DMS114 treated with DMSO at 0.1 percent for 48 hours (cell line): ENCODE results near the gene CASP3.

Experiments used
- DNase-seq: peaks from one replicate; lab custom pipeline; 2025; ENCODE audit not compliant: unreplicated experiment; lab: John Stamatoyannopoulos, UW

CASP3 gene

DNA sequence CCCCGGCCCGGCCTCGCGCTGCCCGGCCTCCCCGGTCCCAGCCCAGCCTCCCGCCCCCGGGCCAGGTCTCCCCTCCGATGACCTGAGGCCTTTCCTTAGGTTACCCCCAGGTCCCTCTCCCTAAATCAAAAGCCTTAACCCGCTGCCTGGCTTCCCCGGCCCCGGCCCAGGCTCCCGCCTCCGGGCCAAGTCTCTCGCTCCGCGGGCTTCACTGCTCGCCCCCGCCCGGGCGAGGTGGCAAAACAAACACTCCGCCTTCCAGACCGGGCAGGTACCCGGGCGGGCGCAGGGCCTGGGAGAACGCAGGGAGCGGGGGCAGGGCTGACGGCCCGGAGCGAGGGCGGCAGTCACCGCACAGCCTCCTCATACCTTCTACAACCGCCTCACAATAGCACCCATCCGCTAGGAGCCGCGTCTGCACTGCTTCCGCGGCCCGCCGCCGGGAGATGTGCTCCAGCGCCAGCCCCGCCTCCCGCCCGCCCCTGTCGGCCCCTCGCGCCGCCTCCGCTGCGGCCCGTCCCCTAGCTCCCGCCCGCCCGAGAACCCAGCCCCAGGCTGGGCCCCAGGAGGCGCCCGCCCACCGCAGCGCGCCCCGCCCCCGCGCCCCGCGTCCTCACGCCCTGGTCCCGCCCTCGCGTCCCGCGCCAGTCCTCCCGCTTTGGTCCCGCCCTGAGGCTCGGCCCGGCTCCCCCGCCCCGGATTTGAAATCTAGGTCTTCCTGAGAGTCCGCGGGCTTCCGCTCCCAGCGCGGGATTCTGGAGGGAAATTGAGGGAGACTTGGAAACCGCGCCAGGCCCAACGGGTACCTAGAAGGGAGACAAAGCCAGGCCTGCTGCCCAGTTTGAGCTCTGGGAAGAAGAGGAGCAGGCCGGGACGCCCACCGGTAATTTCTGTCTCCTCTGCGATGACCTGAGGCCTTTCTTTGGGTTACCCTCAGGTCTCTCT, at the start of gene CASP3, which contains the start of gene PRIMPOL:
TSS of gene CASP3 (minus strand) at position 422 of the 945 bp plus-strand sequence. CDS start 10,994 bp downstream, outside the sequence.
TSS of gene PRIMPOL (plus strand) at position 713 of the 945 bp plus-strand sequence. CDS start 7,403 bp downstream, outside the sequence.
- peak; percentile 83 for DNase-seq

DNA sequence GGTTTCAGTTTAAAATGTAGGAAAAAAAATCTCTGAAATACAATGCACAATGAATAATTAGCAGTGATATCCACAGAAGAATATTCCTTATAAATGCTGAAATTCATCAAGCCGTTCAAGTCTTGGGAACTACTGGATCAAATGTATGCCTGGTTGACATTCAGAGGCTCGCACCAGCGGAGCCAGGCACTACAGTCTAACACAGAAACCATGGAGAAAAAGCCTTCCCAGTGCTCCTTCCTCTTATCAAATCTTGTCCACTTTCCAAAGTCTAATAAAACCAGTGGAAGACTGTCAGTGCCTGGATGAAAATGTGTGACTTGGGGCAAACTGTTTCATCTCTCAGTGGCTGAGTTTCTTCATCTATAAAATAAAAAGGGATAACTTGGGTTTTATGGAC, 48.7 kb upstream of the CASP3 start:
- DNase-seq = no peak

DNA sequence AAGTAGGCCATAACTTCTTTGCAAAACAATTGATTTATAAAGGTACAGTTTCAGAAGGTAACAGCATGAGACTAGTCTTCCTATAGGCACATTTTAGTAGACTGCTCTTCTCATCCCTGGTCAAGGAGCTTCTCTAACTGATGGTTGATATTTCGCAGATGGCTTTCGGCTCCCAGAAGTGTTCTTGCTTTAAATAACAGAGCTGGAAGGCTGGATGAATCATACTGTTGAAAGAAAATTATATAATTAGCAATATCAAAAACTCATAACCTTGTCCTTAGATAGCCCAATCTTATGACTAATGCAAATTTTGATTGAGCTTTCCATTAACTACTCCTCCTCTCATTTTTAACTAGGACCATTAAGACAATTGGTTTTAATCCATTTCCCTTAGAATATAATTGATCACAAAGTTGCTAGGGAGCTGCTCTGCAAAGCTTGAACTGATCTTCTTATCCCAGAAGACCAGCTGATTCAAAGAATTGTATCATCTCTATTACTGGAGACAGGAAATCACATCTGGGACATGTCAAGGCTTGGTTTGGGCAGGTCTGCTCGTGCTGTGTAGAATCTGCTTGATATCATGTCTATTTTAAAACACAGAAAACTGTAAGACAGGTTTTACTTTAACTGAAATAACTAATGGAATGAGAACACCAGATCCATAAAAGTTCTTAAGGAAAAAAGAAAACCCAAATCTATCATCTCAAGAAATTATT, 46.1 kb upstream of the CASP3 start:
- DNase-seq = no peak

DNA sequence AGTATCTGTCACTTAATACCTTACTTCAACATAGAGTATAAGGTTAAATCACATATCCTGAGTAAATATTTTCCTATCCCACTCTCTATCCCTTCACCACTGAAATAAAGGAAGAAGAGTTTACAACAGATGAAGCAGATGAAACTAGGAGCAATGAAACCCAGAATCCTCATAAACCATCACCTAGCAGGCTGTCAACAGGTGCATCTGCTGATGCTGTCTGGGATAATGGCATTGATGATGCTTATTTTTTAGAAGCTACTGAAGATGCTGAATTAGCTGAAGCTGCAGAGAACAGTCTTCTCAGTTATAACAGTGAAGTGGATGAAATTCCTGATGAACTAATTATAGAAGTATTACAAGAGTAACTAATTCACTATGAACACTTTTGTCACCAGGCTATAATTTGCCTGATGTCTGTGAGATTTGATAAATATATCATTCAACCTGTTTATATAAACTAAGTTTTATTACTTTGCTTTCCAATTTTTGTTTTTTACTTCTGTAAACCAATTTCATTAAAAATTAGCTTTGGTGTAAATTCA, 45.2 kb upstream of the CASP3 start:
- DNase-seq = no peak

DNA sequence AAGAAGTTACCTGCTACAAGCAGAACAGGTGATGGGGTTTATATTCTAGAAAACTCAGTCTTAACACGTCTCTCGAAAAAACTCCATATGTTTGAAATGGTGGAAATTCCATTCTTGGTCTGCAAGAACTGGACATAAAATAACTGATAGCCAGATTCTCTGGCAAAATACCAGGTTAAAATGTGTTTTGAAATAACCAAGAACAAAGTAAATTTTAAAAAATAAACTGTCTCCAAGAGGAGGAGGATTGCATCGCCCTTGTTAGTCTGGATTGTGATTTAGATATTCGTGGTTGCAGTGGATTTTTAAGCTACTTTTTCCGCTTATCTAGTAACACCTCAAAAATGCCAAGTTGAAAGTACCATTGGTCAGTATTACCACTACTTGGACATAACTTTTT, 43.8 kb upstream of the CASP3 start:
- no peak for DNase-seq

DNA sequence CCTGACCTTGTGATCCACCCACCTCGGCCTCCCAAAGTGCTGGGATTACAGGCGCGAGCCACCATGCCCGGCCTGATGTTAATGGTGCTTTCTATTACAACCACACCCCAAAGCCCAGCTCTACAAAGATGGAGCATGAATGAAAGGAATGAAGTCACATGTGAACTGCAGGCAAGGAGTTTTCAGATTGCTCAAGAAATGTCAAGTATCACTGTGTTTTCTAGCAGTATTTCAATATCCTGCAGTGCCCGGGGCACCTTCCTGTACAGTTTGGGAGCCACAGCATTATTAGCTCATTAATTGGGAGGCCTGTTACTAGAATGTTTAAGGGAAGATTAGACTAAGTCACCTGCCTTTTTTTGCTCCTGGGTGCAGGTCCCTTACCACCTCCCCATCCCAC, 40.4 kb upstream of the CASP3 start:
- no peak for DNase-seq

DNA sequence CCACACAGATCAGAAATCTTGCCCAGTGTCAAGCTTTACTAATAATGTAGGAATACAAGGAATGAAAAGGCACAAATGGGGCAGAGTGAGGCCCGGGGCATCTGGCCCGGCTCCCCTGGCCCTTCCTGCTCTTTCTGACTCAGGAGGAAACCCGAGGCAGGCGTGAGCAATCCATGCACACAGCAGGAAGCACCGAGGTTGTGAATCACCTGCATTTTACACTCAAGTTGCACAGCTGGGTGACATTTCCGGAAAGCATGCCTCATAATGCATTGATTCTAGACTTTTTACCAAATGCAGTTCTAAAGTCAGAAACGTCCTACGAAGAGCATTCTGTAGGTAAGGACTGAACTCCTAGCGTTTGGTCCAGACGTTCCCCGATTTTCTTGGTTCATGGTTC, 39.2 kb upstream of the CASP3 start:
- DNase-seq = no peak

DNA sequence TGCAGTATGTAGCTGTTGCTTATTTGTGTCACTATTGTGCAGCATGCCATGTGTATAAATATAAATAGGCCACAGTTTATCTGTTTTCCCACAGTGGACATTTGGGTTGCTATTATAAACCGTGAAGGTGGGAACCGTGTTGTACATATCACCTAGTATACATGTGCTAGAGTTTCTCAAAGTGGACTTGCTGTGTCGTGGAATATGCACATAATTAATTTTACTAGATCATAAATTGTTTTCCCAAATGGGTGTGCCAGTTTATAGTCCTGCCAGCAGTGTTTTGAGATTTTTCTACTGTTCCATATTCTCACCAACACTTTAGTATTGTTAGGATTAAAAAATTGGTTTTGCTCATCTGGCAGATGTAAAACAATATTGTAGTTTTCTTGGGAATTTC, 38.8 kb upstream of the CASP3 start:
- no peak for DNase-seq

DNA sequence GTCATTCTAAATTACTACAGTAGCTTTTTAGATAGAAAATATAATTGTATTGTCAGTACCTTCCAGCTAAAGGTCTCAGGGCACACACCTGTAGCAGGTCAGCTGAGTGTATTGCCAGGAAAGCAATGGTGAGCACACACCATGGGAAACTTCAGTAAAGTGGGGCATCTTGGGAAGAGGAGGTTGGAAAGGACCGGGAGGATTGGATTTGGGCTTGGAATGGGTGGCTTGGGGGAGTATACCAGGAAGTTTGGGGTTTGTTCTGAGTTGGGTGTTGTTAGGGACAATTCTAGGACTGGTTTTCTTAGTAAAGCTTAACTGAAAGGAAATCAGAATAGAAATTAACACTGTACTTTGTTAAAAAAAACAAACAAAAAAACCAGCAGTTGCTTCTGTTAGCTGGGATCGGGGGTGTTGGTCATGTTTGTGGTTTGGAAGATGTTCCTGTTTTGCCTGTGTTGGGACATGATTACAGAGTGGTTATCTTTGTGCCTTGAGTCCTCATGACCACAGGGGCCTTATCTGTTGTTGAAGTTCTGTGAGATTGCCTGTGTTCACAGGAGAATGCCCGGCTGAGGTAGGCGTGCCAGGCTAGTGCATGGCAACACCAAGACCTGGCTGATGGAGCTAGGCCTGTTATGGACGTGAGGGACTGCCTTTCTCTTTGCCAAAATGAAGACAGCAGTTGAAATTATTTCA, 35.4 kb upstream of the CASP3 start:
- DNase-seq = no peak

DNA sequence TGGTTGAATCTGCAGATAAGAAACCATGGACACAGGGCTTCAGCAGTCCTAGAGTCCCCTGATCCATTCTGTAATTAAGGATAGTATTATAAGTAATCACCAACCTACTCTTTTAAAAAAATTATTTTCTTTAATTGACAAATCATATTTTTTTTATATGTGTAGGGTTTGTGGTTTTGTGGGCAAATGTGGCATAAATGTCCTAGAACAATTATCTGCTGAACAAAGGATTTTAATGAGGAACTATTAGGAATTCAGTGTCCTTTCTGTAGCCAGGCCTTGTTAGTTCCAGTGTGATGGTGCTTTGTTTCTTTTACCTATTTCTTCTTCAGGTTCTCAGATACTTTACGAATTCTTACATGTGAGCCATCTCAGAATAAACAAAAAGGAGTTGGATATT, 32.7 kb upstream of the CASP3 start:
- no peak for DNase-seq

DNA sequence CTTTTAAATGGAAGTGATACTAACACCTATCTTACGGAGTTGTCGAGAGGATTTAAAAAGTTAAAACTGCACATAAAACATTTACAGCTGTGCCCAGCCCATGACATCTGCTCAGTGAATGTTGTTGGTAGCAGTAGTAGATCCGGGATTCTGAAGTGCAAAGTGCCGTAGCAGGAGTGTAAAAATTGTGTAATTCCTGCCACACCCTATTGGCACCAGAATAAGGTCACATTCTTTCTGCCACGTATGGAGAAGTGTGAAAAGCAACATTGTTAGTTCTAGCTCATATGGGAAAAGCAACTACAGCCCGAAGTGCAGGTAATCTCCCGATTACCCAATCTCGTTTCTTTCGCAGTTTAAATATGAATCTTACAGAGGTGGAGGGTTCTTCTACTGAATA, 31.5 kb upstream of the CASP3 start:
- no peak for DNase-seq

DNA sequence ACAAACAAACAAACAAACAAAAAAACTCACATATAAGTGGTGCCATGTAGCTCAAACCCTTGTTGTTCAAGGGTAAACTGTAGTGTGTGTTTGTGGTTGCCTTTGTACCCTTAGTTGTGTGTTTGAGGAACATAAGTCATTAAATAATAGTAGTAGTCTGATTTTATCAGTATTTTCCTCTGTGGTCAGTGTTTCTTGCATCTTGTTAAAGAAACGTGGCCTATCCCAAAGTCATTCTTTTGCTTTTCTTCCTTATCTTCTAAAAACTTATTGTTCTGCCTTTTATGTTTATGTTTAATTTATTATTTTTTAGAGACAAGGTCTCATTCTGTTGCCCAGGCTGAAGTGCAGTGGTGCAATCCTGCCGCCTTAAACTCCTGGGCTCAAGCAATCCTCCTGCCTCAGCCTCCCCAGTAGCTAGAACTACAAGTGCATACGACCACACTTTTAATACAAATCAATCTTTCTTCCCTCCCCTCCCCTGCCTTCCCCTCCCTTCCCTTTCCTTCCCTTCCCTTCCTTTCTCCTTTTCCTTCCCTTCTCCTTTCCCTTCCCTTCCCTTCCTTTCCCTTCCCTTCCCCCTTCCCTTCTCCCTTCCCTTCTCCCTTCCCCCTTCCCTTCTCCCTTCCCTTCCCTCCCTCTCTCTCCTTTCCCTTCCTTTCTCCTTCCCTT, 26.7 kb upstream of the CASP3 start:
- DNase-seq = no peak

DNA sequence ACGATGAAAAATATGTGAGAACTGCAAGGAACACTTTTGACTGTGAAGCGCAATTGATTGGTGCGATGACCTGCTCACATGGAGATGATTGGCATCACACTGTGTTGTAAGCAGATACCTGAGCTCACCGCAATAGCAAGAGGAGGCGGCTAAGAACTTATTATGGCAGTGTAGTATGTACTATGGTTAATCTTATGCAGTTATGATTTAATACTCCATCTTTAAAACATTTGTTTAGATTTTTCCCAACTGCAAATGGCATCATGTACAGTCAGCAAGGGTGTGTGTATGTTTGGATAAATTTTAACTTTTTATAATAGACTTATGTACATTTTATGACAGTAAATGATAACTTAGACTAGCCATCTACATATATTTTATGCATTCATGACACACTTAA, 25.8 kb upstream of the CASP3 start:
- no peak for DNase-seq

DNA sequence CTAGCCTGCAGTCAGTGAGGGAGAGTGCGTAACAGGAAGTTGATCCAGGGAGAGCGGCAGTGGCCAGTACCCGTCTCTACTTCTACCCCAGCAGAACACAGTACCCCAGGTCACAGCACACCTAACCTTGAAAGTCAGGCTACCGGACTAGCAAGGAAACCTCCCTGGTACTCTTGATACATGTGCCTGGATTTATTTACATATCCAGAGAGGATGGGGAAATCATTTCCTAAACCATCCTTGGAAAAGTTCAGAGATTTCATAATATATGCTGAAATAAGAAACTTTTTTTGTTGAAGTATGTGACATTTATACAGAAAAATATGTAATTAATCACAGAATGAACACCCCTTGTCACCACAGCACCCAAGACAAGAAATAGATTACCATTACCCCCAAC, 24.8 kb upstream of the CASP3 start:
- DNase-seq = no peak

DNA sequence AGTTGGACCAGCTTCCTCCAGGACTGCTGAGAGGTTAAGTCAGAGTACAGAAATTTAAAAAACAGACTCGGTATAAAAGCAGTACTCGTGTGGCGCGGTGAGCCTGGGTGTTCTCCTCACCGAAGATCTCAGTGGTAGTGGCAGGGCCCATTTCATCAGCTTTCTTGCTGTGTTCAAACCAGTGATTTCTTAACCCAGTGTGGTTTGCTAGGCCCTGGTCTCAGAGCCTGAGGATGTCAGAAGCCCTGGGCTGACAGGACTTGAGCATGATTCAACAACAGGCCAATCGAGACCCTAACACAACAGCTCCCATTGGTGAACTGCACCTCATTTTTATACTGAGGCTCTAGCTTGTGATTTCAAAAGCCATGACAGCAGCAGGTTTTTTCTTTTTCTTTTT, 23.5 kb upstream of the CASP3 start:
- no peak for DNase-seq

DNA sequence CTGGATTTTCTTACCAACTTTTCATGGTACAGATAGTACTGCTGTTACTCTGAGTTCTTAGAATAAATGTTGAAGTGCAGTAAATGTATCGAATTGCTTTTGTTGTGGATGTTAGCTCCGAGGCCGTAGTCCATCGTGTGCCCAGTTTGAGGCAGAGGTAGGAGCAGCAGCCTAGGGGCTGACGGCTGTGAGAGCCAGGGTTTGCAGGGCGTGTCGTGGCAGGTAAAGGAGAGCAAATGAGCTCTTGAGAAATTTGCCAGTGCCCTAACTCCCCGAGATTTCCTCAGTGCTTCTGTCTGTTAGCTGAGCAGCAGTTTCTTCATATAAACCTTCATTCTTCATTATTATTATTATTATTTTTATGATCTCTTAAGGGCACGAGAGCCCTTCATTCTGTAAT, 21.9 kb upstream of the CASP3 start:
- DNase-seq = no peak

DNA sequence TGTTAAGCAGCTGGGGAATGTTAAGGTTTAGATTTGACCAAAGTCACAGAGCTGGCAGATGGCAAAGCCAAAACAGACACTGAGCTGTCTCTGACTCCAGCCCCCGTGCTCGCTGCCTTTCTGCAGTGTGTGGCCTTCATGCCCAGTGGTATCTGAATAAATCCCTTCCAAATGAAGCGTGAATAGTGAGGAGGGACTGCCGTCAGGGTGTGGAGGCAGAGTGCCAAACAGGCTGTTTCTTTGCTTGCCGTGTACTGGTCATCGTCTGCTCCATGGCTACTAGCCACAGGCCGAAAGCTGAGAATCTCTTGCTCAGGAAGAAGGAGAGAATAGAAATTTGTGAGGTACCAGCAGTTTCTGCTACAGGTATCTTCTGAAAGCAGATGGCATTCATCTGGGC, 20.0 kb upstream of the CASP3 start:
- DNase-seq = no peak

DNA sequence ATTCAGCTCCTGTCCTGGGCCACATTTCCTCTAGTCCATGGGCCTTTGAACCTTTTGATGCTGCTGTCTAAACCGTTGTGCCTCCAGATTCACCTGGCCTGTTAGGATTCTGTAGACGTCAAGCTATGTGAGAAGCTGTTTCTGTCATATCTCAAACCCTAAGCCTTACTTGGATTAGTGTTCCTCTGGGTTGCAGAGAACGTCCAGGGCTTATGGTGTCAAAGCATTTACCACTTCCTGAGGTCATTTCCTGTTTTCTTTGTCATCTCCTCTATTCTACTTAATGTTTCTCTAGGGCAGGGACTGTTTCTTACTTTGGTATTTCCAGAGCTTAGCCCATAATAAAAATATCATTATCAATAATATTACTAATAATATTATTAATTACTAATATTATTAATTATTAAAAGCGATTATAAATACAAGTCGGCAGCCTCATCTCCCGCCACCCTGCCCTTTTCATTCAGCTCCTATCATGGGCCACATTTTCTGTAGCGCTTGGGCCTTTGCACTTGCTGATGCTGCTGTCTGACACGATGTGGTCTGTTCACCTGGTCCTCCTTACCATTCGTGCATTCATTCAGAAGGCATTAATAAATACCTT, 19.4 kb upstream of the CASP3 start:
- DNase-seq = no peak

DNA sequence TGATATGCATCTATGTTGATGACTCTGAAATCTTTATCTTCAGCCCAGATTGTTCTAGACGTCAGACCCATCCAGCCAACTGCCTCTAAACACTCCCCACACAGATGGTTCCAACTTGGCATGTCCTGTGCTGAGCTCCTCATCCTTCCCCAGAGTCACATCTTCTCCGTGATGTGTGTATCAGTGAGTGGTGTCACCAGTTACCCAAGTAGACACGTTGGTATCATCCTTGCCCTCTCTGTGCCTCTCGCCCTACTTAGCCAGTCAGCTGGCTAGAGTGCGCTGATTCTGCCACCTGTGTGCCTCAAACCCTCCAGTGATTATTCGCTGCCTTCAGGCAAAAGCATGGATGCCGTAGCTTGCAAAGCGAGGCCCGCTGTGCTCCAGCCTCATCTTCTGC, 18.8 kb upstream of the CASP3 start:
- no peak for DNase-seq

DNA sequence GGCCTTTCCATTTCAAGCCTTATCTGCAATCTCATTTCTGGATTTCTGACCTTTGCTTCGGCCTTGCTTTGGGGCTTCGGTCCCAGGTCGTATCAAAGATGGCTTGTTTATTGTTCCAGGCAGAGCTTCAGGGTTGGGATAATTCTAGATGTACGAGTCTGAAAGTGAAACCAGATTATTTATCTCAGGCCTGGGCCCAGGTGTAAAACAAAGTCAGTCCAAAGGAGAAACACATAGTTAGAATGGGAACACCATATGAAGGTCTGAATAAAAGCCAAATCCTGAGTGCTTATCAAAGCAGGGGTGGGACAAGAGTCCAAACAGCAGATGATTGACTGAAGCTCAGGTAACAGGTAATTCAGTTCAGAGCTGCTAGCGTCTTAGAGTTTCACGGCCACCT, 17.4 kb upstream of the CASP3 start:
- DNase-seq = no peak
